Mesendoderm (in vitro differentiated cells): Measurements from ENCODE around the gene TARS1.

Experiments used
- DNase-seq: peaks from one replicate; pipeline ENCODE4 v3.0.0; 2013
- H2AK5ac ChIP-seq: 2 replicates; pipeline ENCODE4 v1.6.1; 2013; ENCODE audit warnings: low read length, inconsistent platforms
- H2BK120ac ChIP-seq: 2 replicates; pipeline ENCODE4 v1.6.1; 2013; ENCODE audit warnings: low read depth, mild to moderate bottlenecking, low read length, moderate library complexity, mixed read lengths
- H2BK15ac ChIP-seq: replicated peaks from 2 replicates; pipeline ENCODE4 v1.6.1; 2013; ENCODE audit warnings: low read depth, mild to moderate bottlenecking, moderate library complexity
- H2BK5ac ChIP-seq: 2 replicates; pipeline ENCODE4 v1.6.1; 2013; ENCODE audit warnings: low read length, inconsistent platforms
- H3K18ac ChIP-seq: 2 replicates; pipeline ENCODE4 v1.6.1; 2013; ENCODE audit warnings: mild to moderate bottlenecking, low read length, mixed read lengths
- H3K23ac ChIP-seq: one replicate; pipeline ENCODE4 v1.6.1; 2013; ENCODE audit warnings: low read length
- H3K27ac ChIP-seq: 2 replicates; pipeline ENCODE4 v1.5.1; 2013; ENCODE audit warnings: low read depth, mild to moderate bottlenecking, inconsistent platforms, low read length, moderate library complexity
- H3K27me3 ChIP-seq: 2 replicates; pipeline ENCODE4 v1.6.1; 2013; ENCODE audit warnings: low read length, control low read depth, mild to moderate bottlenecking, inconsistent platforms; ENCODE audit not compliant: insufficient read depth, poor library complexity
- H3K36me3 ChIP-seq: 2 replicates; pipeline ENCODE4 v1.6.1; 2013; ENCODE audit warnings: low read length, inconsistent platforms; ENCODE audit not compliant: control insufficient read depth, insufficient read depth
- H3K4ac ChIP-seq: one replicate; pipeline ENCODE4 v1.6.1; 2013; ENCODE audit warnings: low read depth, mild to moderate bottlenecking, low read length, moderate library complexity
- H3K4me1 ChIP-seq: 2 replicates; pipeline ENCODE4 v1.6.1; 2013; ENCODE audit warnings: low read depth, low read length, inconsistent platforms; ENCODE audit not compliant: control insufficient read depth
- H3K4me2 ChIP-seq: 2 replicates; pipeline ENCODE4 v1.6.1; 2013; ENCODE audit warnings: low read length
- H3K4me3 ChIP-seq: 2 replicates; pipeline ENCODE4 v1.5.1; 2013; ENCODE audit warnings: mild to moderate bottlenecking, low read length
- H3K56ac ChIP-seq: one replicate; pipeline ENCODE4 v1.6.1; 2013; ENCODE audit warnings: low read length
- H3K79me1 ChIP-seq: 2 replicates; pipeline ENCODE4 v1.6.1; 2013; ENCODE audit warnings: low read length, inconsistent platforms
- H3K79me2 ChIP-seq: 2 replicates; pipeline ENCODE4 v1.6.1; 2013; ENCODE audit warnings: mild to moderate bottlenecking, low read length; ENCODE audit not compliant: control insufficient read depth, insufficient read depth
- H3K9ac ChIP-seq: 2 replicates; pipeline ENCODE4 v1.6.1; 2013; ENCODE audit warnings: low read length, inconsistent platforms
- H4K5ac ChIP-seq: one replicate; pipeline ENCODE4 v1.6.1; 2013; ENCODE audit warnings: low read length
- H4K8ac ChIP-seq: one replicate; pipeline ENCODE4 v1.6.1; 2013; ENCODE audit warnings: low read depth, mild to moderate bottlenecking, control low read depth, low read length, moderate library complexity
- WGBS: extraction: QIAGEN DNeasy Blood & Tissue Kit; methylation state at CpG from one replicate; pipeline ENCODE4 v1.1.7; 2013; ENCODE audit warnings: low lambda C conversion rate, missing lambda C conversion rate; ENCODE audit not compliant: insufficient coverage; ENCODE audit errors: extremely low coverage; 5-methylcytosine and 5-hydroxymethylcytosine counted together

The TARS1 gene

GRCh38 chr5:33408816-33409215 is 31.9 kb upstream of the TARS1 start:
- no peak overlapping the region for H3K18ac ChIP-seq
- no peak overlapping the region for H2BK120ac ChIP-seq
- no peak overlapping the region for H3K23ac ChIP-seq
- H3K79me1 ChIP-seq = no peaks in the 10 kb centered on the region
- H3K36me3 ChIP-seq = no peaks in the 10 kb centered on the region
- H3K27me3 ChIP-seq = no peaks in the 10 kb centered on the region
- DNase-seq = no peak
- no peak overlapping the region for H3K56ac ChIP-seq
- no CpG with 5 or more reads among the region's 2 CpGs for WGBS
- no peak overlapping the region for H2BK5ac ChIP-seq
- no peak overlapping the region for H3K9ac ChIP-seq
- H3K79me2 ChIP-seq = no peaks in the 10 kb centered on the region
- H3K27ac ChIP-seq = no peak overlapping the region
- no peak overlapping the region for H4K5ac ChIP-seq
- H3K4me1 ChIP-seq = no peaks in the 10 kb centered on the region
- no peak overlapping the region for H2AK5ac ChIP-seq
- no peak overlapping the region for H3K4me3 ChIP-seq
- H3K4ac ChIP-seq = no peak overlapping the region
- no peak overlapping the region for H2BK15ac ChIP-seq
- H4K8ac ChIP-seq = no peak overlapping the region
- H3K4me2 ChIP-seq = no peak overlapping the region

GRCh38 chr5:33409435-33410170 is 31.2 kb upstream of the TARS1 start:
- H4K8ac ChIP-seq = no peak overlapping the region
- no peak overlapping the region for H3K27ac ChIP-seq
- H3K4me1 ChIP-seq = no peaks in the 10 kb centered on the region
- no CpG with 5 or more reads among the region's 7 CpGs for WGBS
- no peak overlapping the region for H3K23ac ChIP-seq
- no peak overlapping the region for H3K9ac ChIP-seq
- H4K5ac ChIP-seq = no peak overlapping the region
- no peak for DNase-seq
- H3K18ac ChIP-seq = no peak overlapping the region
- H3K4ac ChIP-seq = no peak overlapping the region
- no peak overlapping the region for H2AK5ac ChIP-seq
- H2BK120ac ChIP-seq = no peak overlapping the region
- H2BK15ac ChIP-seq = no peak overlapping the region
- no peaks in the 10 kb centered on the region for H3K79me2 ChIP-seq
- H2BK5ac ChIP-seq = no peak overlapping the region
- H3K27me3 ChIP-seq = no peaks in the 10 kb centered on the region
- no peaks in the 10 kb centered on the region for H3K36me3 ChIP-seq
- H3K56ac ChIP-seq = no peak overlapping the region
- no peak overlapping the region for H3K4me3 ChIP-seq
- H3K79me1 ChIP-seq = no peaks in the 10 kb centered on the region
- no peak overlapping the region for H3K4me2 ChIP-seq

GRCh38 chr5:33410221-33410620 is 30.5 kb upstream of the TARS1 start:
- Histone ChIP-seq H4K5ac (no peak overlapping the region), H3K23ac (no peak overlapping the region), H4K8ac (no peak overlapping the region), H3K4ac (no peak overlapping the region), H3K4me1 (no peaks in the 10 kb centered on the region), H2BK5ac (no peak overlapping the region), H3K27me3 (no peaks in the 10 kb centered on the region), H3K56ac (no peak overlapping the region), H2BK15ac (no peak overlapping the region), H3K9ac (no peak overlapping the region), H3K79me2 (no peaks in the 10 kb centered on the region), H3K79me1 (no peaks in the 10 kb centered on the region), H3K27ac (no peak overlapping the region), H2AK5ac (no peak overlapping the region), H3K4me3 (no peak overlapping the region), H3K4me2 (no peak overlapping the region), H3K18ac (no peak overlapping the region), H2BK120ac (no peak overlapping the region), H3K36me3 (no peaks in the 10 kb centered on the region)
- WGBS = no CpG with 5 or more reads among the region's 1 CpG
- no peak for DNase-seq

DNA sequence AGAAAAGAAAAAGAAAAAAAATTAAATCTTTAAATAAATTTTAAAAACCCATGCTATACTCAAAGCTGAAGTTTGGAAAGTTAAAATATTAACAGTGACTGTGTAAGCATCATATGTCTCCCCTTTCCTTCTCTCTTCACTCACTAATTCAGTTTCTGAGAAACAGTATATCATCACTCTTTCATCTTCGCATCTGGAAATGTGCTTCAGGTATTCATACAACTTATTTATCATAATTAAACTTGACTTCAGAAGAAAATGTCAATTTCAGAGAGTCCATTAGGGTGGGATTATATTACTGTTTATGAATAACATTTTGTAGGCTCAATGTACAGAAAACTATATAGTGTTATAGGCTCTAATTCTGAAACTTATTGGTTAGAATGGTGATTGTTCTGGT is 29.3 kb upstream of the TARS1 start:
- WGBS = no CpG with 5 or more reads among the region's 1 CpG

DNA sequence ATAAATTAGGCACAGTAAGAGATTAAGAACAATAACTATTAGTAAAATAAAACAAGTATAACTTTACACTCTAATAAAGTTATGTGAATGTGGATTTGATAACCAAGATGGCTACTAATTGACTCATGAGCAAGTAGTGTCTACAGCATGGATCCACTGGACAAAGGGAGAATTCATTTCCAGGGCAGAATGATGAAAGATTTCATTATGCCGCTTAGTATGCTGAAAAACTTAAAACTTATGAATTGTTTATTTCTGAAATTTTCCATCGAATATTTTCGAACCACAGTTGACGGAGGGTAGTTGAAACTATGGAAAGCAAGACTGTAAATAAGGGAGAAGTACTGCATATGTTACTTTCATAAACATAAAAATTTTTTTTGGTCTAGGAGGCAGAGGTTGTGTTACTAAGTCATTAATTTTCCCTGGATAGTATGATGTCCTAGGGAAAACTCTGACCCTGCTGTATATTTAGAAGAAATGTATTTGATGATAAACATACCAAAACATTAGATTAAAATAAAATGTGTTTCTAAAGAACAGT is 24.9 kb upstream of the TARS1 start:
- no peaks in the 10 kb centered on the region for H3K27me3 ChIP-seq
- H4K8ac ChIP-seq = no peak overlapping the region
- H4K5ac ChIP-seq = no peak overlapping the region
- H3K9ac ChIP-seq = no peak overlapping the region
- no peak for DNase-seq
- H3K36me3 ChIP-seq = no peaks in the 10 kb centered on the region
- no peak overlapping the region for H3K4ac ChIP-seq
- H3K27ac ChIP-seq = no peak overlapping the region
- H3K56ac ChIP-seq = no peak overlapping the region
- no peaks in the 10 kb centered on the region for H3K79me2 ChIP-seq
- no peak overlapping the region for H3K4me2 ChIP-seq
- no peak overlapping the region for H3K23ac ChIP-seq
- no peak overlapping the region for H3K18ac ChIP-seq
- H2BK120ac ChIP-seq = no peak overlapping the region
- H2BK5ac ChIP-seq = no peak overlapping the region
- H2AK5ac ChIP-seq = no peak overlapping the region
- no peak overlapping the region for H2BK15ac ChIP-seq
- no peaks in the 10 kb centered on the region for H3K4me1 ChIP-seq
- H3K4me3 ChIP-seq = no peak overlapping the region
- H3K79me1 ChIP-seq = no peaks in the 10 kb centered on the region
- WGBS = no CpG with 5 or more reads among the region's 4 CpGs

More for the DNA sequence above, 29.3 kb upstream of the TARS1 start:
- Histone ChIP-seq H3K36me3 (no peaks in the 10 kb centered on the region), H3K27me3 (no peaks in the 10 kb centered on the region), H3K18ac (no peak overlapping the region), H3K27ac (no peak overlapping the region), H2AK5ac (no peak overlapping the region), H4K8ac (no peak overlapping the region), H3K9ac (no peak overlapping the region), H3K4me1 (no peaks in the 10 kb centered on the region), H2BK15ac (no peak overlapping the region), H2BK5ac (no peak overlapping the region), H3K23ac (no peak overlapping the region), H4K5ac (no peak overlapping the region), H3K79me2 (no peaks in the 10 kb centered on the region), H3K4me3 (no peak overlapping the region), H3K4ac (no peak overlapping the region), H2BK120ac (no peak overlapping the region), H3K56ac (no peak overlapping the region), H3K4me2 (no peak overlapping the region), H3K79me1 (no peaks in the 10 kb centered on the region)
- no peak for DNase-seq

DNA sequence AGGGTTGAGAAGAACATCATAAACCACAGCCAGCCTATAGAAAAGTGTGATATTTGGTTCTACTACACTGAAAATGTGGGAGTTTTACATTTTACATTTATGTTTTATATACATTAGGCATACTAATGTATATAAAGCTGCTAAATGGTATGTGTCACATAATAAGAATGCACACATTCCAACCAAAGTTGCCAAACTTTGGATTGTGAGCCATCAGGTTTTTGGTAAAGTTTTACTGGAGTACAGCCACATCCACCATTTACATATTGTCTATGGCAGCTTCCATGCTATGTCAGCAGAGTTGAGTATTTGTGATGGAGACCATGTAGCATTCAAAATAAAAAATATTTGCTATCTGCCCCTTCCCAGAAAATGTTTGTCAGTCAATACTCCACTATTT is 23.1 kb upstream of the TARS1 start:
- Histone ChIP-seq H4K5ac (no peak overlapping the region), H3K79me1 (no peaks in the 10 kb centered on the region), H2BK5ac (no peak overlapping the region), H3K36me3 (no peaks in the 10 kb centered on the region), H3K27ac (no peak overlapping the region), H3K79me2 (no peaks in the 10 kb centered on the region), H3K56ac (no peak overlapping the region), H3K4me2 (no peak overlapping the region), H3K4me1 (no peaks in the 10 kb centered on the region), H3K27me3 (no peaks in the 10 kb centered on the region), H2AK5ac (no peak overlapping the region), H3K9ac (no peak overlapping the region), H3K23ac (no peak overlapping the region), H2BK120ac (no peak overlapping the region), H3K18ac (no peak overlapping the region), H3K4ac (no peak overlapping the region), H4K8ac (no peak overlapping the region), H2BK15ac (no peak overlapping the region), H3K4me3 (no peak overlapping the region)
- DNase-seq = no peak
